Measurements from ENCODE around the gene CD248.

DNA sequence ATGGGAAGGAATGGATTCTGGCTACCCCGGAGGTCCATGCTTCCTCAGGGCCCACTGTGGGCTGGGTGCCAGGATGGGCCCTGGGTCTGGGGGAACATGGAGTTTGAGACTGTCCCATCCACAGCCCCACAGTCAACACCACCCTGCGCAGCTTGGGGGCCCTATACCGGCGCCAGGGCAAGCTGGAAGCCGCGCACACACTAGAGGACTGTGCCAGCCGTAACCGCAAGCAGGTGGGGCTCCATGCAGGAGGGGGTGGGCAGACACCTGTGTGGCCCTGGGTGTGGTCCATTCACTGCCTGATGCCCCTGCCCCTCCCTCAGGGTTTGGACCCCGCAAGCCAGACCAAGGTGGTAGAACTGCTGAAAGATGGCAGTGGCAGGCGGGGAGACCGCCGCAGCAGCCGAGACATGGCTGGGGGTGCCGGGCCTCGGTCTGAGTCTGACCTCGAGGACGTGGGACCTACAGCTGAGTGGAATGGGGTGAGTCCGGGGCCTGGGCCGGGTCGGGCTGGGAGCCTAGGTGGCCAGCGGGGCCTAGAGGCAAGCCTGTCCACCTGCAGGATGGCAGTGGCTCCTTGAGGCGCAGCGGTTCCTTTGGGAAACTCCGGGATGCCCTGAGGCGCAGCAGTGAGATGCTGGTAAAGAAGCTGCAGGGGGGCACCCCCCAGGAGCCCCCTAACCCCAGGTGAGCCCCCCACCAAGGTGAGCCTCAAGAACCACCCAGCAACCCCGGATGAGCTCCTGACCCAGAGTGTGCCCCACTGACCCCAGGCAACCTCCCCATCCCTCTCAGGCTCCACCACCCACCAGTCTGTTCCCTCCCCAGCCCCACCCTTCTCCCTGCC lies 51.1 kb downstream of the CD248 start:
- TF ChIP-seq, protein P1, sequence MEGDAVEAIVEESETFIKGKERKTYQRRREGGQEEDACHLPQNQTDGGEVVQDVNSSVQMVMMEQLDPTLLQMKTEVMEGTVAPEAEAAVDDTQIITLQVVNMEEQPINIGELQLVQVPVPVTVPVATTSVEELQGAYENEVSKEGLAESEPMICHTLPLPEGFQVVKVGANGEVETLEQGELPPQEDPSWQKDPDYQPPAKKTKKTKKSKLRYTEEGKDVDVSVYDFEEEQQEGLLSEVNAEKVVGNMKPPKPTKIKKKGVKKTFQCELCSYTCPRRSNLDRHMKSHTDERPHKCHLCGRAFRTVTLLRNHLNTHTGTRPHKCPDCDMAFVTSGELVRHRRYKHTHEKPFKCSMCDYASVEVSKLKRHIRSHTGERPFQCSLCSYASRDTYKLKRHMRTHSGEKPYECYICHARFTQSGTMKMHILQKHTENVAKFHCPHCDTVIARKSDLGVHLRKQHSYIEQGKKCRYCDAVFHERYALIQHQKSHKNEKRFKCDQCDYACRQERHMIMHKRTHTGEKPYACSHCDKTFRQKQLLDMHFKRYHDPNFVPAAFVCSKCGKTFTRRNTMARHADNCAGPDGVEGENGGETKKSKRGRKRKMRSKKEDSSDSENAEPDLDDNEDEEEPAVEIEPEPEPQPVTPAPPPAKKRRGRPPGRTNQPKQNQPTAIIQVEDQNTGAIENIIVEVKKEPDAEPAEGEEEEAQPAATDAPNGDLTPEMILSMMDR (IDR thresholded peaks at IDR 0.05) = no peak
- TF ChIP-seq POLR2A (IDR thresholded peaks at IDR 0.05) = no peak
